GM19193 (cell line): Measurements from ENCODE around the gene CLEC4M.

Experiments used
- POLR2A ChIP-seq: IDR thresholded peaks from 4 replicates; pipeline ENCODE4 v1.6.1; 2011; ENCODE audit not compliant: insufficient read depth, insufficient read length; ENCODE audit errors: extremely low read depth

CLEC4M gene

DNA sequence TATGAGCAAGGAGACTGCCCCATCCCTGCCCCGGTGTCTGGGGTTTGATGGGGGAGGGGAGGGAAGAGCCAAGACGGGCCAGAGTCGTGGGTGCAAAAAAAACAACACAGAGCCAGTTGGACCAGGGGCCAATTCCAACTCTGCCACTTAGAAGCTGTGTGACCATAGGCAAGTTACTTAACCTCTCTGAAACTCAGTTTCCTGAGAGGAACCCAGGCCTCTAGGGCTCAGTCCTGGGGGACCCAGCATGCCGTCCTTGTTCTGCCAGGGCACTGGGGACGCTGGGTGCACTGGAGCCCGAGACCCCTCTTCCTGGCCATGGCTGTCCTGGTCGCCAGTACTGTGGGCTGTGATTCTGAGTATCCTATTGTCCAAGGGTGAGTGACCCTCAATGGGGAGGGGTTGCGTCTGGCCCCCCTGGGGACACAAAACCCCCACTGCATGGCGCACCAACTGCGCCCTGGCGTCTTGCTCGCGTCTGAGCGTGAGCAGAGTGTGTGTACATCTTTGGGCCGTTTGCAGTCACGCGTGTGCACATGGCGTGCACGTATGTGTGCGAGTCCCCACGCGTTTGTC, 24.6 kb downstream of the CLEC4M start:
- no peak for TF ChIP-seq POLR2A

- TF ChIP-seq POLR2A = no peak
Measured at GRCh38 chr19:7788178-7788932, 25.3 kb downstream of the CLEC4M start.

- no peak for TF ChIP-seq POLR2A
Measured at GRCh38 chr19:7788933-7789323, 25.9 kb downstream of the CLEC4M start.

- TF ChIP-seq POLR2A = no peak
Measured at GRCh38 chr19:7789447-7789846, 26.4 kb downstream of the CLEC4M start.

DNA sequence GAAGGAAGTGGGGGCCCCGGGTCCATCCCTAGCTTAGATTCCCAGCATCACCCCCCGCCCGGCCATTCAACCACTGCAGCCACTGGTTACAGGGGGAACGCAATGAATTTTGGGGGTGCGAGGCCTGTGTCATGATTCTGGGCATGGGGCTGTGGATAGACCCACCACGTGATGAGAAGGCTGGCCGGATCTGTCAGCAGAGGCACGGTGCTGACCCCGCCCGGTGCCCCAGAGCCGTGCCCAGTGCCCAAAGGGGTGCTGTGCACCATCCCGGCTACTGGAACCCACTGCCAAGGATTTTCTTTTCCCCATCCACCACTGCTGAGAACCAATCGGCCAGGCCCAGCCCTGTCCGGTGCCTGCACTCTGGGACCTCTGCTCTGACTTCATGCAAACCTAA, 27.4 kb downstream of the CLEC4M start:
- no peak for TF ChIP-seq POLR2A

DNA sequence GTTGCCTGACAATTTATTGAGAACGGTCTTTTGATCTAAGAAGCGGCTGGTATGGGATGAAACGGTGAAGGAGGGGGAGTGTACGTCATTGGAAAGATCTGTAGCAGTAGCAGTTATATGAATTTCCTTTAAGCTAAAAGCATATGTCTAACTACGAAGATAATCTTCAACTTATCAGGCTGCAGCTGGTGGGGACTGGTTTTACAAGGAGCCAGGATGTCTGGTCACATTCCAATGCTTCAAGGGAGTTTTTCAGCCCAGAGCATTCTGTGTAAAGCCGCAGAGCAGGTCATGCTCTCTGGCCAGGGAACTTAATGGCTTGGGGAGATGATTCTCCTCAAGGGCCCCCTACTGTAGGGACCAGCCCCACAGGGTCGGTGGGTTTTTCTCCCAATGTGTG, 29.2 kb downstream of the CLEC4M start:
- TF ChIP-seq POLR2A = no peak

DNA sequence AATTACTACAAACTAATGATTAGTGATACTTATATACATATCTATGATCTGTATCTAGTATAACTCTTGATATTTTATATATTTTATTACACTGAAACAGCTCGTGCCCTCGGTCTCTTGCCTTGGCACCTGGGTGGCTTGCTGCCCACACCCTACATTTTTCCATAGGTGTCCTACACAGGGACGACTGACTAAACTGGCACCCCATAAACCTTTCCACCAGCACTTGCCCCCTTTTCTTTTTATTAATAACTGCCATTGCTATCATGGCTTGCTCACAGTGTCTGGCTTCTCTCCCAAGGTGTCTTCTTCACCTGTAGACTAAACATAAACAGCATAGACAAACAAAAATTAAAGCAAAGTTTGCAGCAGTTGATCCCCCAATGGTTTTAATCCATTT, 30.4 kb downstream of the CLEC4M start:
- TF ChIP-seq POLR2A = no peak

GRCh38 chr19:7795555-7796161, 32.6 kb downstream of the CLEC4M start:
- no peak for TF ChIP-seq POLR2A

- TF ChIP-seq POLR2A = no peak
Measured at GRCh38 chr19:7799640-7800355, 36.8 kb downstream of the CLEC4M start.

- no peak for TF ChIP-seq POLR2A
Measured at GRCh38 chr19:7801020-7801570, 38.1 kb downstream of the CLEC4M start.

GRCh38 chr19:7806234-7806633, 43.2 kb downstream of the CLEC4M start:
- no peak for TF ChIP-seq POLR2A

- no peak for TF ChIP-seq POLR2A
Measured at GRCh38 chr19:7806876-7807275, 43.8 kb downstream of the CLEC4M start.

DNA sequence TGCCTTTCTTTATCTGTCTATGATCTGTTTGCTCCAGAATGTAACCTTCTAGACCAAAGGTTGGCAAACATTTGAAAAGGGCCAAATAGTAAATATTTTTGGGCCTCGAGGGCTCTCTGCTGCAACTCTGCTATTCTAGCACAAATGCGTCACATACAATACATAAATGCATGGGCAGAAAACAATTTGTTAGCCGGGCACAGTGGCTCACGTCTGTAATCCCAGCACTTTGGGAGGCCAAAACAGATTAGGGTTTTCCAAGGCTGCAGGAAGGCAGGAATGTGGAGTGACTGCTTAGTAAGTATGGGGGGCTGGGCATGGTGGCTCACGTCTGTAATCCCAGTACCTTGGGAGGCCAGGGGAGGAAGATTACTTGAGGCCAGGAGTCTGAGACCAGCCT, 45.1 kb downstream of the CLEC4M start:
- no peak for TF ChIP-seq POLR2A

GRCh38 chr19:7811989-7812388, 48.9 kb downstream of the CLEC4M start:
- TF ChIP-seq POLR2A = no peak

DNA sequence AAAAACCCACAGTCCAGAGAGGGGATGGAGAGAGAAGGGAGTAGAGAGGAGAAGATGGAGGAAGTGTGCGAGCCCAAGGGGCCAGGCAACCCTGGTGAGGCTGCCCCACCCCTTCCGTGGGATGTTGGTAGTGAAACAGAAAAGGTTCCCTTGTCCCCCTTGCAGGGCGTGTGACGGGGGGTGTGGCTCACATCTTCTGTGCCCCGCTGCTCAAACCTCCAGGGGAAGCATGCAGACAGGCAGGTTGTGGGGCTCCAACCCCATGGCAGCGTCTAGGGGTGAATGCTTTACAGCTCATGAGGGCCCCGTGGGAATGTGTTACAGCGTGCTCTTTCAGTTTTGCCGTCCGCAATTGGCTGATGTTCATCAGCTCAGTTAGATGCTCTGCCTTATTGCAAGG, 52.3 kb downstream of the CLEC4M start:
- no peak for TF ChIP-seq POLR2A
